Activated CD8-positive, alpha-beta T cell treated with anti-CD3 and anti-CD28 coated beads for 36 hours (primary cell): Measurements from ENCODE around the gene TCP11. TPM values are rescaled to one million over a fixed set of nuclear protein-coding genes. Genes with fewer than 3 reads are reported as not detected.

ENCODE experiments used
- ATAC-seq: fragments of 200-7000 bp; cut with Tn5 transposase; one replicate; pipeline ENCODE4 v1.10.0; 2021; ENCODE audit warnings: mild to moderate bottlenecking, moderate library complexity
- CTCF ChIA-PET: fragments of 350-600 bp; sonication (Branson Sonifier 250); formaldehyde crosslinking; loops from one replicate; lab custom pipeline; 2021; ENCODE audit warnings: antibody characterized with exemption; lab: Charles Lee
- POLR2A ChIA-PET: fragments of 350-600 bp; sonication (Branson Sonifier 250); formaldehyde crosslinking; loops from one replicate; lab custom pipeline; 2021; ENCODE audit warnings: antibody characterized with exemption; lab: Charles Lee
- DNase-seq: peaks from one replicate; pipeline ENCODE4 v3.0.0-alpha.2; 2020
- H3K27ac Mint-ChIP-seq: one replicate; pipeline ENCODE4 v1.8.0; 2021; ENCODE audit warnings: mild to moderate bottlenecking, mixed read lengths
- H3K27me3 Mint-ChIP-seq: one replicate; pipeline ENCODE4 v1.8.0; 2021; ENCODE audit warnings: mixed read lengths
- H3K36me3 Mint-ChIP-seq: one replicate; pipeline ENCODE4 v1.8.0; 2021; ENCODE audit warnings: low read depth, mixed read lengths
- H3K4me1 Mint-ChIP-seq: one replicate; pipeline ENCODE4 v1.8.0; 2021; ENCODE audit warnings: low read depth, mixed read lengths
- H3K4me3 Mint-ChIP-seq: one replicate; pipeline ENCODE4 v1.8.0; 2021; ENCODE audit warnings: mild to moderate bottlenecking, moderate library complexity, mixed read lengths
- H3K9me3 Mint-ChIP-seq: one replicate; pipeline ENCODE4 v1.8.0; 2021; ENCODE audit warnings: mixed read lengths
- CTCF ChIP-seq: fragments of 200-600 bp; IDR thresholded peaks from one replicate; pipeline ENCODE4 v1.8.0; 2022; ENCODE audit warnings: antibody characterized with exemption, mild to moderate bottlenecking
- intact Hi-C: fragments of 100-400 bp; cut with micrococcal nuclease; formaldehyde crosslinking; loops from one replicate; pipeline ENCODE4 v1.10.0; 2022
- total RNA-seq, 2 experiments: library from RNA; stranded (reverse); gene quantifications; one replicate each; pipeline ENCODE4 v1.2.3, GENCODE V29; 2021

The TCP11 gene
- total RNA-seq, 2 experiments from 2014 or later: not detected

GRCh38 chr6:35151466-35151865, 10.3 kb upstream of the TCP11 start:
- intact Hi-C loops: no loop called here
- DNase-seq (no peak), ATAC-seq (no peak)
- H3K27me3 Mint-ChIP-seq: peaks cover 1% of the 10 kb centered on the region
- H3K36me3 Mint-ChIP-seq: no peaks in the 10 kb centered on the region
- no peak overlapping the region for H3K4me3 Mint-ChIP-seq
- POLR2A ChIA-PET: no interaction called here
- TF ChIP-seq CTCF: no peak
- peaks cover 24% of the 10 kb centered on the region for H3K4me1 Mint-ChIP-seq
- no peak overlapping the region for H3K27ac Mint-ChIP-seq
- H3K9me3 Mint-ChIP-seq: no peaks in the 10 kb centered on the region
- CTCF ChIA-PET: interaction anchor here (7.5 kb wide), 1 partner anchor 54 kb away, joined by 104 read pairs; no protein-coding TSS in a partner anchor

GRCh38 chr6:35149891-35150566, 8.9 kb upstream of the TCP11 start:
- ATAC-seq: no peak
- POLR2A ChIA-PET: interaction anchor here (0.8 to 1.2 kb wide), 3 partner anchors 13 to 317 kb away, joined by 3 read pairs; no protein-coding TSS in a partner anchor

GRCh38 chr6:35148167-35148741, 7.1 kb upstream of the TCP11 start:
- no peak overlapping the region for H3K27ac Mint-ChIP-seq
- H3K4me1 Mint-ChIP-seq: peaks cover 19% of the 10 kb centered on the region
- peaks cover 1% of the 10 kb centered on the region for H3K27me3 Mint-ChIP-seq
- H3K36me3 Mint-ChIP-seq: no peaks in the 10 kb centered on the region
- no peak overlapping the region for H3K4me3 Mint-ChIP-seq
- ChIA-PET CTCF (interaction anchor here (1.1 to 7.5 kb wide), 11 partner anchors 8 to 161 kb away, joined by 3 to 104 read pairs (median 6); no protein-coding TSS in a partner anchor), POLR2A (interaction anchor here (0.6 to 1.4 kb wide), 3 partner anchors 19 to 93 kb away, joined by 3 to 5 read pairs (median 3); no protein-coding TSS in a partner anchor)
- peak; percentile 97 for ATAC-seq
- intact Hi-C loops: loop anchor here (5.0 kb wide), 1 partner anchor 54 kb away; no protein-coding TSS in a partner anchor
- H3K9me3 Mint-ChIP-seq: no peaks in the 10 kb centered on the region
- no peak for TF ChIP-seq CTCF
- peak; percentile 77 for DNase-seq

More at GRCh38 chr6:35149891-35150566, 8.9 kb upstream of the TCP11 start:
- no peak overlapping the region for H3K27ac Mint-ChIP-seq
- no peaks in the 10 kb centered on the region for H3K9me3 Mint-ChIP-seq
- H3K27me3 Mint-ChIP-seq: peaks cover 1% of the 10 kb centered on the region
- H3K4me1 Mint-ChIP-seq: peaks cover 24% of the 10 kb centered on the region
- intact Hi-C loops: loop anchor here (5.0 kb wide), 1 partner anchor 52 kb away; no protein-coding TSS in a partner anchor
- no peaks in the 10 kb centered on the region for H3K36me3 Mint-ChIP-seq
- no peak for TF ChIP-seq CTCF
- H3K4me3 Mint-ChIP-seq: no peak overlapping the region
- no peak for DNase-seq
- CTCF ChIA-PET: interaction anchor here (1.0 to 7.5 kb wide), 5 partner anchors 10 to 90 kb away, joined by 3 to 104 read pairs (median 17); no protein-coding TSS in a partner anchor

- POLR2A ChIA-PET: interaction anchor here (0.6 to 1.4 kb wide), 2 partner anchors 20 to 60 kb away, joined by 3 to 5 read pairs; no protein-coding TSS in a partner anchor
- ATAC-seq: no peak
- intact Hi-C loops: loop anchor here (5.0 kb wide), 1 partner anchor 55 kb away; no protein-coding TSS in a partner anchor
- H3K27me3 Mint-ChIP-seq: peaks cover 3% of the 10 kb centered on the region
- TF ChIP-seq CTCF: no peak
- H3K9me3 Mint-ChIP-seq: no peaks in the 10 kb centered on the region
- no peak overlapping the region for H3K27ac Mint-ChIP-seq
- no peak overlapping the region for H3K4me3 Mint-ChIP-seq
- DNase-seq: no peak
- CTCF ChIA-PET: interaction anchor here (1.1 to 7.5 kb wide), 12 partner anchors 8 to 195 kb away, joined by 3 to 104 read pairs (median 6); no protein-coding TSS in a partner anchor
- H3K4me1 Mint-ChIP-seq: peaks cover 19% of the 10 kb centered on the region
- no peaks in the 10 kb centered on the region for H3K36me3 Mint-ChIP-seq
These were observed 6.3 kb upstream of the TCP11 start for GRCh38 chr6:35147486-35147885.
